Measurements from ENCODE around the gene GRM2.

GRM2 gene

GRCh38 chr3:51691021-51691420, 15.8 kb upstream of the GRM2 start:
- H3K27me3 ChIP-seq: no peaks in the 10 kb centered on the region
- peaks cover 0 to 16% (median 0%) of the 10 kb centered on the region in 4 donors for H3K4me1 ChIP-seq
- H3K9me3 ChIP-seq: no peaks in the 10 kb centered on the region
- H3K36me3 ChIP-seq: peaks cover 0 to 87% (median 48%) of the 10 kb centered on the region in 3 donors
- intact Hi-C loops (cut with DNase I; ENCODE audit: low total_unique reads): no loop called here
- no peak overlapping the region for H3K4me3 ChIP-seq
- no peak for TF ChIP-seq CTCF (IDR thresholded peaks at IDR 0.05)
- no peak for DNase-seq
- no peak overlapping the region for H3K27ac ChIP-seq

DNA sequence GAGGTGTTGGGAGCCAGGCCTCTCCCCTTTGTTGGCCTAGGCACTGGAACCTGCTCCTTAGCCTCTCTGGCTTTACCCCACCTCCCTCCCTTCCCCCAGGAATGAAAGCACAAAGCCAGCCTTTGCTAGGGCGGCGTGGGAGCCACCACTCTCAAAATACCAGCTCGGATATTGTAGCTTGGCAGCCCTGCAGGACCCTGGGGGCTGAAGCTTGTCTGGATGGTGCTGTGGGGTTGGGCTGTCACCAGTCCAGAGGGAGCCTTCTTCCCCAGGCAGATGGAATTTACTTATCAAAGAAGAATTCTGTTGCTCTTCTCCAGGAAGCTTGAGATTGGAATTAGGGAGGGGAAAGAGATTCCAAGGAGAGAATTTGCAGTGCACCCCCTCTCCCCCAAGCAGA, 14.9 kb upstream of the GRM2 start:
- H3K27me3 ChIP-seq: no peaks in the 10 kb centered on the region
- H3K36me3 ChIP-seq: peaks cover 0 to 88% (median 44%) of the 10 kb centered on the region in 3 donors
- intact Hi-C loops (cut with DNase I; ENCODE audit: low total_unique reads): no loop called here
- H3K27ac ChIP-seq: no peak overlapping the region
- no peak for DNase-seq
- peaks cover 0 to 6% (median 0%) of the 10 kb centered on the region in 4 donors for H3K4me1 ChIP-seq
- no peak overlapping the region for H3K4me3 ChIP-seq
- no peak for TF ChIP-seq CTCF (IDR thresholded peaks at IDR 0.05)
- no peaks in the 10 kb centered on the region for H3K9me3 ChIP-seq

GRCh38 chr3:51692980-51693395, 13.9 kb upstream of the GRM2 start:
- no peak overlapping the region for H3K27ac ChIP-seq
- H3K36me3 ChIP-seq: peaks cover 0 to 88% (median 44%) of the 10 kb centered on the region in 3 donors
- H3K4me1 ChIP-seq: no peaks in the 10 kb centered on the region
- TF ChIP-seq CTCF (IDR thresholded peaks at IDR 0.05): no peak
- H3K9me3 ChIP-seq: no peaks in the 10 kb centered on the region
- H3K4me3 ChIP-seq: no peak overlapping the region
- H3K27me3 ChIP-seq: no peaks in the 10 kb centered on the region
- DNase-seq: no peak
- intact Hi-C loops (cut with DNase I; ENCODE audit: low total_unique reads): no loop called here

GRCh38 chr3:51696954-51697353, 9.9 kb upstream of the GRM2 start:
- Histone ChIP-seq H3K36me3 (peaks cover 14 to 100% (median 57%) of the 10 kb centered on the region in 3 donors), H3K9me3 (no peaks in the 10 kb centered on the region), H3K4me3 (no peak overlapping the region), H3K27ac (no peak overlapping the region), H3K4me1 (no peaks in the 10 kb centered on the region), H3K27me3 (no peaks in the 10 kb centered on the region)
- DNase-seq: no peak
- TF ChIP-seq CTCF (IDR thresholded peaks at IDR 0.05): no peak
- intact Hi-C loops (cut with DNase I; ENCODE audit: low total_unique reads): no loop called here

DNA sequence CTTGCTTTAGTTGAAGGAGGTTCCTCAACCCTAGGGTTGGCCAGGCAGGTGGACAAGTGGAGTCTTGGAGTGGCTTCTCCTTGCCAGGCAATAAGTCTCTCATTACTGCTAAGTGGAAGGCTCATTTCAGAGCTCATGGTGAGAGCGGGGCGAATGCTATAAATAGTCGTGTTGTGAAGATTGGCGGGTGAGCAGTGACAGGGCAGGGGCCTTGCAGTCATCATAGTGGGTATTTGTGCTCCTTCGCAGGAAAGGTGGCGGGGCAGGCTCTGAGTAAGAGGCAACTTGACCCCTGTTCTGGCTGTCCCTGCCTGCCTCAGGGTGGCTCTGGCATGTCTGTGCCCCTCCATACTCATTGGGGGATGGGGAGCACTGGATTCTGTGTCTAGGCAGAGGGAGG, 8.7 kb upstream of the GRM2 start:
- no peaks in the 10 kb centered on the region for H3K4me1 ChIP-seq
- TF ChIP-seq CTCF (IDR thresholded peaks at IDR 0.05): no peak
- intact Hi-C loops (cut with DNase I; ENCODE audit: low total_unique reads): no loop called here
- H3K9me3 ChIP-seq: no peaks in the 10 kb centered on the region
- H3K27me3 ChIP-seq: no peaks in the 10 kb centered on the region
- no peak overlapping the region for H3K4me3 ChIP-seq
- H3K27ac ChIP-seq: no peak overlapping the region
- H3K36me3 ChIP-seq: peaks cover 15 to 100% (median 51%) of the 10 kb centered on the region in 3 donors
- DNase-seq: no peak

DNA sequence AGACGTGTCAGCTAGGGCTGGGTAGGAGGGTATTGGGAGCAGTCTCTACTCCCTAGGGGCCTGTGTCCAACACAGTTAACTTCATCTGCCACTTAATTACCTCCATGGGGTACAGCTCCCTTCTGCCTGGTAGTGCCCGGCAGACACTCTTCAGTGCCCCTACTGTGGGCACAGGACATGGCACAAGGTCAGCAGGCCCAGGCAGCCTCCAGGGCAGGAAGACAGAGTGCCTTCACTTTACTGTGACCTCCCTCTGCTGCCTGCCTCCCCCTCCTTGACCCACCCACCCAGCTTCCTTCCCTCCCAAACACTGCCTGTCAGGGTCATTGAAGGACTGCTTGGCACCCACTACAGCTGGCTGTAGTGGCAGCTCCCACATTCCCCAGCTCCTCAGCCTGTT, 6.5 kb upstream of the GRM2 start:
- Histone ChIP-seq H3K4me3 (no peak overlapping the region), H3K4me1 (no peaks in the 10 kb centered on the region), H3K36me3 (peaks cover 15 to 100% (median 59%) of the 10 kb centered on the region in 3 donors), H3K27me3 (no peaks in the 10 kb centered on the region), H3K9me3 (no peaks in the 10 kb centered on the region), H3K27ac (no peak overlapping the region)
- no peak for DNase-seq
- TF ChIP-seq CTCF (IDR thresholded peaks at IDR 0.05): no peak
- intact Hi-C loops (cut with DNase I; ENCODE audit: low total_unique reads): no loop called here
